Measurements from ENCODE around the gene PAF1.
"Not testable (repeated sequence)": the region's sequence is repeated elsewhere in the genome, so short reads cannot be mapped to it uniquely, and the experiment has no call there.

The PAF1 gene

DNA sequence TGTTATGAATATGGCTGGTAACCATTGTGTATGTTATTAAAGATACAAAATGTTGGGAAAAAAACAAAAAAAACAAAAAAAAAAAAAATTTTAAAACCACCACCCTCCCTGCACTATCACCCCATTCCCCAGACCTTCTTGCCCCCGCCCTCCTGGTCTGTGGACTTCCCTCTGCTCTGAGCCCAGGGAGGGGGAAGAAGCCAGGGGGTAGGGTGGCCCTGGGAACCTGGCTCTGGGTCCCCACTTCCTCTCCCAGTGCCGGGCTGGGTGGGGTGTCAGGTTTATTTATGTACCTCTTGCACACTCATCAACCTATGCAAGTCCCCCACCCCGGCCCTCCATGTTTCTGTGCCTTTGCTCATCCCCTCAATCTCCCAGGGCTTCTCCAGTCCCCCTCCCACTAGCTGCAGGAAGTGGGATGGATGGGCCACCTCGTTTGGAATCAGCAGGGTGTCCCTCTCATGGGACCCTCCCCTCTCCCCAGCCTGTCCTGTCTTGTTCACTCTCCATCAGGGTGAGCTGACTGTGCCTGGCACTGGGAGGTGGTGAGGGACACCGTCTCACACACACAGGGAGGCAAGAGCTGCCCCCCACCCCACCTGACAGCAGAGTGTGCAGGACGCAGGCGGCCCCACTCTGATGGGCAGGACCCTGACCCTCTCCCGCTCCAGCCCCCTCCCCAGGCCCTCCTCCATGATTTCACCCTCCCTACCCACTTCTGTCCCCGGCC lies 5.9 kb downstream of the PAF1 start:
- DNase-seq: no peak

DNA sequence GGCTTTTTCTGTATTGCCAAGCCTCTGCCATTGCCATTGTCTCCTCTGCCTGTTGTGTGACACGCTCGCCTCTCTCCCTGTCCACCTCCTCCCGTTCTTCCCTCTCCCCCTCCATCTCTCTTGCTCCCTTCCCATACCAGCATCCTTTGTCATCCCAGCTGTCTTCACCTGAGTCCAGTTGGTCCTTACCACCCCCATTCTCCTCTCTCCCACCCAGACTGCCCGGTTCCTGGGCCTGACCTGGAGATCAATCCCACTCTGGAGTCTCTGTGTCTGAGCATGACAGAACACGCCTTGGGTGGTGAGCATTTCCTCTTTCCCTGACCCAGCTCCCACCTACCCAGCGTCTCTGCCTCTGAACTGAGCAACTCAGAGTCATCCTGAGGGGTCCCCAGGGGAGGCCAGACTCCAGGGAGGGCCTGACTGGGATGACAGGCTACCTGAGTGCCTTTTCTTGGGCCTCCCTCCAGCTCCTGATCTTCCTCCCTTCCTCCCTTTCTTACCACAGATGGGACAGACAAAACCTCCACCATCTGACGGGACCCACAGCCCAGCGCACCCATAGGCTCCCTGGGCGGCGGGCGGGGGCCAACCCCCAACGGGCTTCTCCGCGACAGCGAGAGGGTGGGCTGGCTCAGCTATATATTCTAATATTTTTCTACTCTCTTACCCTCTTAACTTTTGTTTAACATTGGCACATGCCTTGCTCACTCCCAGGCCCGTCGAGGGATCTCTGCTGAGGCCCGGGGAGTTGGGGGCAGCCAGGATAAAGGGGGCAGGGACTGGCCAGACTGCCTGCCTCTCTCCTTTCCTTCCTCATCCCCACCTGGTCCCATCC lies 7.7 kb downstream of the PAF1 start:
- no peak for DNase-seq

DNA sequence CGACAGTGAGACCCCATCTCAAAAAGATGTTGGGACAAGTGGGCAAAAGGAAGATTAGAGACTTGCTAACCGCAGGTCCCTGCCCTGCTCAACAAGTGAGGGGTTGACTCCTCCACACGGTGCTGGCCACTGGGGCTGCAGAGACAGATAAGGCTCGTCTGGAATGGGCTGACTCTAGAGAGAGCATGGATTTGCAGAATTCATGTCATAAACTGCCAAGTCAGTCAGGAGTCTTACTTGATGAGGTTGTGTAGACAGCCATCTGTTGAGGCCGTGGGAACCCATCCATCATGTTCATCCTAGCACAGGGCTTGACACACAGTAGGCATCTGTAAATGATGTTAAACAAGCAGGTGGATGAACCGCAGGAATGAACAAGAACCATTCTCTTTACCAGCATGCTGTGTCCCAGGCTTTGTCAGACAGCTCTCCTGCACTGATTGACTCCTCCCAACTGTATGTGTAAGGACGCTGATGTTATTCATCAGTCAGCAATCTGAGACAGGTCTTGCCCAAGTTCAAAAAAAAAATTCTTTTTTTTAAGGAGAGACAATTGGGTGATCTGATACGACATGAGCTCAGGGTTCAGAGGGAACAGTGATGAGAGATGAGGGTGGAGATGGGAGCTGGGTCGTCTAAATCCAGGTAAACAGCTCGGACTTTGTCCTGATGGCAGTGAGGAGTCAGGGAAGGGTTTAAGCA lies 8.8 kb downstream of the PAF1 start:
- DNase-seq: no peak

DNA sequence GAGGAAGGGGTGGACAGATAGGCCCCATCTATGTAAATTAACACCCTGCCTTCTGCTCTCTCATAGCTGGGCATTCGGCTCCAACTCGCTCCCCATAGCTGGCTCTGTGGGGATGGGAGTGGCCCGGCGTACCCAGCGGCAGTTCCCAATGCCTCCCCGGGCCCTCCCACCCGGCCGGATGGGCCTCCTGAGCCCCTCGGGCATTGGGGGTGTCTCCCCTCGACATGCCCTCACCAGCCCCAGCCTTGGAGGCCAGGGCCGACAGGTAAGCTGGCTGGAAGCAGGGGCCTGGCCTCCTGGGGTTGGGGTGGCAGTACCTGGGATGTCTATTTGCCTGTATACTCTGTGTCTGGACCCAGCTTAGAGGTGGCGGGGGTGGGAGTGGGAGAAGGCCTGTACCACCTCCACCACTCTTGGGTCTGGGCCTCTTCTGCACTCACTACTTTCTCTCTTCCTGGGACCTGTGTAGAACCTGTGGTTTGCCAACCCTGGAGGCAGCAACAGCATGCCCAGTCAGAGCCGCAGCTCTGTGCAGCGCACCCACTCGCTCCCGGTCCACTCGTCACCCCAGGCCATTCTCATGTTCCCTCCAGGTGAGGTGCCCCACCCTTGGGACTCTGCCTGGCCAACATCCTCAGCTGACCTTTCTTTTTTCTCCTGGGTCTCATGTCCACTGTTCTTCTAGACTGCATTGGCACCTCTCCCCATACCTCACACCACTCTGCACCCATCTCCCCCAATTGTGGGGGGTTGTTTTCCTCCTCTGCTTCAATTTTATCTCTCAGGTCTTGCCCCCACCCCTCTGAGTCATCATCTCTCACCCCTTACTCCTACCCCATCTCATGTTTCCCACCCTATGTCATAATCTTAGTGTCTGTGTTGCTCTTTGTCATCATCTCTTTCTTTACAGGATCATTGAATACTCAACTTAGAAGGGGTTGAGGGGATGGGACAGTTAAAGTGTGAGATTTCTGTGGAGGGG lies 10.1 kb downstream of the PAF1 start:
- no peak for DNase-seq

DNA sequence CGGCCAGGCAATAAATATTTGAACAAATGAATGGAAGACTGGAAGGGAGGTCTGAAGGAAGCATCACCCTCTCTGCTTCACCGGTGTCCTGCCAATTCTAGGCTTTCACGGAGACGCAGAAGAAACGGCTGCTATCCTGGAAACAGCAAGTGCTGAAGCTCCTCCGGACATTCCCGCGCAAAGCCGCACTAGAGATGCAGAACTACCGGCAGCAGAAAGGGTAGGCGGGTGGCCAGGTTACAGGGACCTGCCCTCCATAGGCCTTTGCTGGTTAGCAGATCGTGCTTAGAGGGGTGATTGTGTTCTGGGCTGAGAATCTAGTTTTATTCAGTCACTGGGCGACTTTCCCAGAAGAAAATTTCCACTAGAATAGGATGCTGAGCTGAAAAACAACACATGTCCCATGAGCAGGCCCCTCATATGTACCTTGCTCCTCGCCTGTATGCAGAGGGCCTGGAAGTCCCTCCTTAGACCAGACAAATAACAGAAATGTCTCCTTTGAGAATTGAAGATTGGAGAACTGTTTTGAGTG lies 11.0 kb downstream of the PAF1 start:
- peak in 8 of 51 donors; percentile 8 to 30 (median 16) for DNase-seq

DNA sequence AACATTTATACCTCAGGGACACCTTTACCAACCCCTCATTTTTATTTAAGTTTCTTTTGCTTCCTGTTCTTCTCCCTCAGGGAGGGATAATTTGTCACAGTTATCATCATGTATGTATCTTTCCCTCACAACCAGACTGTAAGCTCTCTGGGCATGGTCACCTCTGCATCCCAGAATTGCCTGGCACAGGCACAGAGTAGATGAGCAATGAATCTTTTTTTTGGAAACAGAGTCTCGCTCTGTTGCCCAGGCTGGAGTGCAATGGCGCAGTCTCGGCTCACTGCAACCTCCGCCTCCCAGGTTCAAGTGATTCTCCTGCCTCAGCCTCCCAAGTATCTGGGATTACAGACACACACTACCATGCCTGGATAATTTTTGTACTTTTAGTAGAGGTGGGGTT lies 11.5 kb downstream of the PAF1 start:
- DNase-seq: not testable (repeated sequence)

DNA sequence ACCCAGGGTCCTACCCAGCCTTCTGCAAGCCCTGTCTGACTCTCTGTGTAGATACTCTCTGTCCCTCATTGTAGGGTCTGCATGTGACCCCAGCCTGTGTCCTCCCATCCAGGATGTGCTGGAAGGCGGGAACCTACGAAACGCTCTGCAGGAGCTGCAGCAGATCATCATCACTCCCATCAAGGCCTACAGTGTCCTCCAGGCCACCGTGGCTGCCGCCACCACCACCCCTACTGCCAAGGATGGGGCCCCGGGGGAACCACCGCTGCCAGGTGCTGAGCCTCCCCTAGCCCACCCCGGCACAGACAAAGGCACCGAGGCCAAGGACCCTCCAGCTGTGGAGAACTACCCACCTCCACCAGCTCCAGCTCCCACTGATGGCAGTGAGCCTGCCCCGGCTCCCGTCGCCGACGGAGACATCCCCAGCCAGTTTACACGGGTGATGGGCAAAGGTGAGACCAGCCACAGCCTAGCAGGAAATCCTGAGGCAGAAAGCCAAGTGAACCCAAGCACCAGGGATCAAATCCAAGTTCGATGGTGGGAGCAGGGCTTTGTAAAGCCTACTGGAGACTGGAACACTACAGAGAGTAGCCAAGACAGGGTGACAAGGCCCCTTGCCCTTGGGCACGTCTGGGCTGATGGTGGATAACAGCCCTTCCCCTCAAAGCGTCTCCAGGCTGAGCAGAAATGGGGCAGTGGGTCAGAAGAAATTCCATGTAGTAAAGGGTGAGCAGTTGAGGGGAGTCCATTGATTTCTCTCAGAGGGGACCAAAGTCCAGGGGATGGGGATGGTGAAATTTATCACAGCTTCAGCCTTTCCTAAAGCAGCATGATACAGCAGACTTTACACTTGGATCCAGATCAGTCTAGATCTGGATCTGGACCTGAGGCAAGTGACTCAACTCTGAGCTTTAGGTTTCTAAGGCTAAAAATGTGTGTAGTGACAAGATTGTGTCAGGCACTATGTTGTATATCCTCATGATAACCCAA lies 13.2 kb downstream of the PAF1 start:
- no peak for DNase-seq

DNA sequence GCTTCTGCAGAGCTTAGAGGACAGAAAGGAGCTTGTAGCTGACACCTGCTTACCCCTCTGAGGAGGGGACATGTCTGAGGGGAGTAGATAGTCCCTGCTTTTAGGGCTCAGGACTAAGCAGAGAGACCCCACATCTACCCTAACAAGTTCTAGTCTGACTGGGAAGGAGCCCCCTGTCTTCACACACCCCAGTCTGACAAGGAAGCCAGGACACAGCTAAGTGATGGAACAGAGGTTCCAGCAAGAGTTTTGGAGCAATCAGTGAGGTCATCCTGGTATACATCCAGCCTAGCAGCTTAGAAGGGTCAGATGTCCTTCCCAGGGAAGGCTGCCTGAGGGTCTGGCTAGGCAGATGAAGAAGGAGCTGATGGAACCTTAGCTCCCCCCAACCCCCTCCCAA lies 15.0 kb downstream of the PAF1 start:
- DNase-seq: no peak

DNA sequence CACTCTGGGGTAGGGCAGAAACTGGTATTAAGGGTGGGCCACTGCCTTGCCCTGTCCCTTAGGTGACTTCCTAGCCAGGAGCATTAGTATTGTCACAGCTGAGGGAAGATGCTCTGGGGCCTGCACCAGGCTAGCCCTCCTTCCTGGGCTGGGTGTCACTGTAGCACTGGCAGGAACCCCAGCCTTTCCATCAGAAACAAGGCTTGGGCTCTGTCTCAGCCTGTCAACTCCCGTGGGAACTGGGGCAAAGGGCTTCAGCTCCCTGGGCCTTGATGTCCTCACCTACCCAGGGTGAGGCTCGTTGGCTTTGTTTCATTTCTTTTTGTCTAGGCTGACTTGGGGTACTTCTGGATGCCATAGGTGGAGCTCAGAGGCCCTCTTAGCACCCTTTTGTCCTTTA lies 18.0 kb downstream of the PAF1 start:
- DNase-seq: peak in 7 of 51 donors; percentile 11 to 48 (median 33)

DNA sequence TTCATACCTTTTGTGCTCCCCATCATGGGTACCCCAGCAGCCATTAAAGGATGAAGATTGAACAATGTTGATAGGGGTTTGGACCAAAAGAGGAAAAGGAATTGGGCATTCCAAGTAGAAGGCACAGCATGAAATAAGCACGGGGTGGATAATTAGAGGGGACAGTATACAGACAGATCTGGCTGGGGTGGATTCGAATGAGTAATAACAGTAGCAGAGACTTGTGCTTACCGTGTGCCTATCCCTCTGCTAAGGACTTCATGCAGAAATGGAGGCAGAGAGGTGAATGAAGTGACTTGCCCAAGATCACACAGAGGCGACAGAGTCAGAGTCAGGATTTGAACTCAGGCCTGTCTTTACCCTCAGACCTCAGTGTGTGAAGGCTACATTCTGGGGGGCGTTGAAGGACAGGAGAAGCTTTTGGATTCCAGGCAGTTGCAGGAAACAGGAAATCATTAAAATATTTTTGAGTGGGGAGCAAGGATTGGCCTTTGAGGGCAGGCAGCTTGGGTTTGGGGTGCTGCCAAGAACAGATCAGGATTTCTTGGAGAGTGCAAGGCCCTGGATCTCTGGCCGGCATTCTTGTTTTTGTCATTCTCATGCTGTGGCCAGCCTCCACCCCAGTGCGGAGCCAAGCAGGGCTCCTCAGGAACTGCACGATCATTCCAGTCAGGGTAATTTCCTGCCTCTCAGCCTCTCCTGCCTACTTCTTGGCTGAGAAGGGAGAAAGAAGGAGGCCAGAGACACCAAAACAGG lies 18.7 kb downstream of the PAF1 start:
- DNase-seq: peak in 36 of 51 donors; percentile 13 to 75 (median 49)

DNA sequence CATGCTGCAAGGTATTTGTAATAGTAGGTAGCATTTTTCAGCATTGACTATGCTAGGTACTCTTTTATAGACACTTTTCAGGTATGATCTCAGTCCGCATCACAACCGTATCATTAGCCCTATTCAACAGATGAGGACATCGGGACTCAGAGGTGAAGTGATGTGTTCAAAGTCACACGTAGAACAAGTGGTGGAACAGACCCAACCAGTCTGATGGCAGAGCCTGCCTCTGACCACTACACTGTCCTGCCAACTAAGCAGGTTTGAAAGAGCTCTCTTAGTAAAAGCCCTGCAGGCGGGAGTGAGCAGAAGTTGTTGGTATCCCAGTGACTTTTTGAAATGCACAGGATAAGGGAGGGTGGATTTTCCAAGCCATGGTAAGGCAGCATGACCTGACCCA lies 20.2 kb downstream of the PAF1 start:
- no peak for DNase-seq

DNA sequence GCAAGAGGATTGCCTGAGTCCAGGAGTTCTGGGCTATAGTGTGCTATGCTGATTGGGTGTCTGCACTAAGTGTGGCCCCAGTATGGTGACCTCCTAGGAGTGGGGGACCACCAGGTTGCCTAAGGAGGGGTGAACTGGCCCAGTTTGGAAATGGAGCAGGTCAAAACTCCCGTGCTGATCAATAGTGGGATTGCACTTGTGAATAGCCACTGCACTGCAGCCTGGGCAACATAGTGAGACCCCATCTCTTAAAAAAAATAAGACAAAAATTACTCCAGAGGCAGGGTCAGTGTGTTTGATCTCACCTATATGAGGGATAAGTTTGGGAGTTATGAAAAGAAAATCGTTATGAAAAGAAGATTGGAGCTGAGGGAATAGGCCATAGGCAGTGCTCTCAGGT lies 21.7 kb downstream of the PAF1 start:
- DNase-seq: no peak

DNA sequence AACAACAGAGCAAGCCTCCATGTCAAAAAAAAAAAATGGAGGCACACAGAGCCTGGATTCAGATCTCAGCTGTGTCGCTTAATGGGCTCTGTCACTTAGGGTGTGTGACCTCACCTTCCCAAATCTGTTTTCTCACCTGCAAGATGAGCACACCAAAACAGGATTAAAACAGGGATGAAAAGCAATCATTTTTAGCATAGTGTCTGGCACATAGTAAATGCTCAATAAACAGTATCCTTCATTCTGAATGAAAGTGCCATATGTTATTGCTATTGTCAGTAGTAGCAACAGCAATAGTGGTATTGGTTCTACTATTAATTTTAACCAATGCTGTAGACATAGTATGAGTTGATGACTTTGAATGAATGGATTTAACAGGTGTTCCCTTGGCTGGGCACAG lies 25.4 kb downstream of the PAF1 start:
- no peak for DNase-seq

DNA sequence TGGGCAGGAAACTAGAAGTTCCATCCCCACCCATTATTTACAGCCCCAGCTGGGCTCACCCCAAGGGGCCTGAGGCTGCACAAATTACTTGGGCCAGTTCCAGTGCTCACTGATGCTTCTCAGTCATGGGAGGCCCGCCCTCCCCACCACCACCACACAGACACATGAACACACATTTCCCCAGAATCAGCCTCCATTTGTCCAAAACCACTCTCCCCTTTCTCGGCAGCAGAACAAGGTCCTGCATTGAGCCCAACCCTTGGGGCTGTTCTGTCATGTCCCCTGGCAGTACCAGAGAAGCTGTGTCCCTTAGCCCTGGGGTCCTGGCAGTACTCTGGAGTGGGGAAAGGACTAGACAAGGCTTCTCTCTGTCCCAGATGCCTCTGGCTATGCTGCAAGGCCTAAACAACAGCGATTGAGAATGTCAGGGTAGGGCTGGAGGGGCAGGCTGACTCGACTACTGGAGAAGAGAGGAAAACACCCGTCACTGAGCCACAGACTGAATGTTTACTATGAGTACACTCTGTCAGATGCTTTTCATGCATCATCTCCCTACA lies 26.9 kb downstream of the PAF1 start:
- DNase-seq: peak in 45 of 51 donors; percentile 13 to 93 (median 73)

DNA sequence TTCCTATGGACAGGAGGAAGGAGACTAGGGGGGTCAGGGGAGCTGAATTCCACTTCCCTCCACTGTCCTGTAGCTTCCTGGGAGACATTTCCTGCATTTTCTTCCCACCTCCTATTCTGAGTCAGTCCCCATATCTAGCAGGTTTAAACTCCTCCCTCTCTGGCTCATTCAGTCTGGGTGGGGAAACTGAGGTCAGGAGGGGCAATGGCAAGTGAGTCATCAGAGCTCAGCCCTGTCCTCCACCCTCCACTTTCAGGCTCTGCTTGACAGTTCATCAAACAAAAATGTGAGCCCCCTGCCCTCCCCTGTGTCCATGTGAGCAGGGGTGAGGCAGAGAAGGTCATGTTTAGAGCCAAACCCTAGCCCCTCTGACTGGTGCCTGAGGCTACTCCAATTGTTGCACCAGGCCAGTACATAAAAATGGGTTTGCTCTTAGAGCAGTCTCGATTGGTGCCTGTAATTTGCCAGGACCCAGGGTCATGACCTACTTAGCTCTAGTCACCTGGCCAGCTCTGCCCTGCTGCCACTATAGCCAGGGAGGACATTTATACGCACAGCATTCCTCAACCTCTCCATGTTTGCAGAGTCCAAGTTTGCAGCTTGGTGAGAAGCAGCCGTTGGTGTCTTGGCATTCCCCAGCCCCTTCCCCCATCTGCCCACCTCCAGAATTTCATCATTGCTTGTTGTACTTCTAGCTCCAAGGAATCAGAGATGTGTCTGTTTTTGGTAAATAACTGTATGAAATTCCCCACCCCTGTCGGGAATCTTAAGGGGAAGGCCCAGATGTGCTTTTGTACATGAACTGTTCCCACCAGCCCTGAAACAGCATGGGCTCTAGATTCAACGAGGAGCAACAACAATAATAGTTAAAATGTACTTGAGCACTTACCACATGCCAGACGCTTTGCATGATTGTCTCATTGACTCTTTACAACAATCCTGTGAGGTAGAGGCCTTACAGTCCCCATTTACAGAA lies 27.9 kb downstream of the PAF1 start:
- no peak for DNase-seq

DNA sequence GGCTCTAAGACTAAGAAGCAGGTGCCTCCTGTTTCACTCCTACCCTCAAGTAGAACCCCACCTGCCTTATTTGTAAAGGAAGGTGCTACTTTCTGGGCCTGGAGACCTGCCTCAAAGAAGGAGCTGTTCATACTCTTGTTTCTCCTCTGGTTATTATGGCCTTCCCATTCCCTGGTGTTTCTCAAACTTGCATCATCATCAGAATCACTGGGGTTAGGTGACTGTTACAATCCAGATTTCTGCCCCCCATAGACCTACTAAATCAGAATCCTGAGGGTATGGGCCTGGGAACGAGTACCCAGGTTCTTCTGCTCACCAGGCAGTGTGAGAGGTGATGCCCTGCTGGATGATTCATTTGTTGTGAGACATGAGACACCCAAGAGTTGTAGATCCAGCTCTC lies 30.3 kb downstream of the PAF1 start:
- DNase-seq: no peak

DNA sequence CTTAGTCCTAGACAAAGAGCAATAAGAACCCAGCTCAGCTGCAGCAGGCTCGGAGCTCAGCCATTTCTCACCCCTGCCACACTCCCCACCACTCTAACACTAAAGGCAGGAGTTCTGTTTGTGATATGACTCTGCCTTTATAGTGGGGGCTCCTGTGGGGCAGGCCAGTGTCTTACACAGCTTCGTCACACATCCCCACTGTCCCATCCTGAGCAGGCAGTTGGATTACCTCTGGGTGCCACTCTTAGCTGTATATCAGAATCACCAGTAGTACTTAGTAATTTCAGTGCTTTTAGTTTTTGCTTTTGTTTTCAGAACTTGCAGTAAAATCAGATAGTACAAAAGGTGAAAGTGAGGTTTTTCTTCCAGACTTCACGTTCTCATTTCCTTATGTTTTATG lies 31.9 kb downstream of the PAF1 start:
- DNase-seq: no peak

Measured in hypothalamus (tissue), 51 donors.